ENCODE results near the gene ASTN2. TPM values are rescaled to one million over a fixed set of nuclear protein-coding genes. Genes with fewer than 3 reads are reported as not detected.

Gene ASTN2
- total and polyA plus RNA-seq, 9 of the 15 experiments (the other 6 are each of a cell fraction or from before 2014, with no cell fraction given): 0.56 to 3.5 (median 1.9) TPM

DNA sequence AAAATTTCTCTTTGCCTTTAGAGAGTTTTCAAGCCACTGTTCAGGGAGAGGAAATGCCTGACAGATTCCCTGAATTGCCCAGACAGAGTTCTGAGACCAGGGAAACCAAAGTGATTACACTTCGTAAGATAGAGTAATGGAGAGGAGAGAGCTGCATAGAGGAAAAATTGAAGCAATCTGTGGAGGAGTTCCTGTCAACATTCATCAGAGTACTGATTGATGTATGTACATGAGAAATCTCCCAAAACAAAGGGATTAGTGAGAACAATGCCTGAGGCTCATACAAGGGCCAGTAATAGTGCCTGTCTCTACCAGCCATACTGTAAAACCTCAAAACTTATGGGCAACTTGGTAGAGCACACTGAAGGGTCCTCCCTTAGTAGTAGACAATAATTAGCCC is 806.8 kb downstream of the ASTN2 start:
- BruUV-seq (replicated peaks): no TSS peak
- no peak overlapping the region for H3K4me2 ChIP-seq (ENCODE audit: insufficient read depth, low read length)
- H3K36me3 ChIP-seq (ENCODE audit: control insufficient read depth, insufficient read depth, low read length): no peaks in the 10 kb centered on the region
- no peaks in the 10 kb centered on the region for H3K9me1 ChIP-seq (ENCODE audit: control insufficient read depth, insufficient read depth, low read length)
- ChIA-PET POLR2A (interaction anchor here (0.7 kb wide), 1 partner anchor 28 kb away, joined by 3 read pairs; no protein-coding TSS in a partner anchor), CTCF (ENCODE audit: low intra/inter-chr PET ratio) (no interaction called here)
- no peak for FAIRE-seq
- H4K20me1 ChIP-seq (replicated peaks; ENCODE audit: control insufficient read depth, insufficient read depth, low read length): no peaks in the 10 kb centered on the region
- no peak overlapping the region for H3K4me3 ChIP-seq
- in situ Hi-C loops (cut with MboI): no loop called here
- no peak for TF ChIP-seq SFPQ (IDR thresholded peaks at IDR 0.05; ENCODE audit: low read depth, low read length)
- peak; percentile 3 for TF ChIP-seq MEIS2 (IDR thresholded peaks at IDR 0.05; ENCODE audit: partially characterized antibody)
- no peak for TF ChIP-seq PBX2 (CRISPR knock-in tag; IDR thresholded peaks at IDR 0.05; ENCODE audit: low read depth)
- 0 out of 2 replicates have a peak, but pooled peaks have one; percentile 23 for TF ChIP-seq PBX2 (tag; conservative IDR thresholded peaks at IDR 0.05; ENCODE audit: low read depth)
- no peaks in the 10 kb centered on the region for H3K27me3 ChIP-seq (ENCODE audit: control insufficient read depth in 2 of 2, insufficient read depth in 2 of 2, low read length in 2 of 2)
- no peak for ATAC-seq
- DNase-seq (ENCODE audit: extremely low read depth in 1 of 4, low spot score in 3 of 4): no peak
- H3K27ac ChIP-seq (ENCODE audit: extremely low read depth, low read depth, low read length): no peak overlapping the region
- intact Hi-C loops (cut with micrococcal nuclease): no loop called here
- H3K4me1 ChIP-seq (replicated peaks in 1 of 2; ENCODE audit: control insufficient read depth in 2 of 2, insufficient read depth in 2 of 2, low read length in 2 of 2): no peaks in the 10 kb centered on the region
- no peak overlapping the region for H2AFZ ChIP-seq (ENCODE audit: low read depth, low read length)
- no peaks in the 10 kb centered on the region for H3K79me2 ChIP-seq (ENCODE audit: control insufficient read depth, insufficient read depth, low read length)
- 0% methylated on average over 1 of the region's 1 CpG for whole genome bisulfite sequencing (ENCODE audit: insufficient coverage, low coverage, missing lambda C conversion rate)
- no peak overlapping the region for H3K9ac ChIP-seq (ENCODE audit: insufficient read depth in 1 of 2, low read depth in 2 of 2, low read length in 2 of 2)
- H3K9me3 ChIP-seq (replicated peaks; ENCODE audit: control insufficient read depth, insufficient read depth, low read depth, low read length): no peaks in the 10 kb centered on the region

Measured in K562 (cell line).